Progenitor cell of endocrine pancreas (in vitro differentiated cells): ENCODE results near the gene PSAPL1. TPM values are rescaled to one million over a fixed set of nuclear protein-coding genes. Genes with fewer than 3 reads are reported as not detected.

ENCODE experiments used
- DNase-seq: peaks from one replicate; pipeline ENCODE4 v3.0.0; 2021; ENCODE audit warnings: low spot score; ENCODE audit not compliant: unreplicated experiment
- H3K27ac Mint-ChIP-seq: 2 replicates; pipeline ENCODE4 v1.8.0; 2021; ENCODE audit warnings: mild to moderate bottlenecking, moderate library complexity, mixed read lengths
- H3K27me3 Mint-ChIP-seq: 2 replicates; pipeline ENCODE4 v1.8.0; 2021; ENCODE audit warnings: mixed read lengths
- H3K36me3 Mint-ChIP-seq: 2 replicates; pipeline ENCODE4 v1.8.0; 2022; ENCODE audit warnings: mixed read lengths; ENCODE audit not compliant: insufficient read depth
- H3K4me1 Mint-ChIP-seq: 2 replicates; pipeline ENCODE4 v1.8.0; 2021; ENCODE audit warnings: low read depth, mixed read lengths
- H3K4me3 Mint-ChIP-seq: 2 replicates; pipeline ENCODE4 v1.8.0; 2021; ENCODE audit warnings: low read depth, mild to moderate bottlenecking, moderate library complexity, mixed read lengths
- H3K9me3 Mint-ChIP-seq: 2 replicates; pipeline ENCODE4 v1.8.0; 2021; ENCODE audit warnings: low read depth, mixed read lengths
- CTCF ChIP-seq: fragments of 200-600 bp; sonication (generic); IDR thresholded peaks from one replicate; pipeline ENCODE4 v1.5.0; 2021; ENCODE audit warnings: antibody characterized with exemption, mild to moderate bottlenecking; ENCODE audit not compliant: unreplicated experiment
- total RNA-seq: library from RNA; stranded (reverse); gene quantifications from 2 replicates; pipeline ENCODE4 v1.2.1, GENCODE V29; 2021

The PSAPL1 gene
- total RNA-seq, 1 donor from 2014 or later: 0.14 TPM

- H3K9me3 Mint-ChIP-seq: peaks cover 3% of the 10 kb centered on the region
- no peak overlapping the region for H3K4me3 Mint-ChIP-seq
- DNase-seq: no peak
- H3K27me3 Mint-ChIP-seq: peaks cover 3% of the 10 kb centered on the region
- H3K36me3 Mint-ChIP-seq: no peaks in the 10 kb centered on the region
- no peak for TF ChIP-seq CTCF
- H3K4me1 Mint-ChIP-seq: peaks cover 13% of the 10 kb centered on the region
- H3K27ac Mint-ChIP-seq: no peak overlapping the region
Observed at GRCh38 chr4:7420661-7421040, 14.1 kb downstream of the PSAPL1 start.

- DNase-seq: no peak
- Mint-ChIP-seq H3K27me3 (peaks cover 3% of the 10 kb centered on the region), H3K36me3 (no peaks in the 10 kb centered on the region), H3K4me3 (no peak overlapping the region), H3K27ac (no peak overlapping the region), H3K9me3 (peaks cover 3% of the 10 kb centered on the region), H3K4me1 (peaks cover 15% of the 10 kb centered on the region)
- TF ChIP-seq CTCF: no peak
Observed at GRCh38 chr4:7419961-7420660, 14.6 kb downstream of the PSAPL1 start.

GRCh38 chr4:7418131-7418943, 16.4 kb downstream of the PSAPL1 start:
- H3K27ac Mint-ChIP-seq: no peak overlapping the region
- peaks cover 3% of the 10 kb centered on the region for H3K9me3 Mint-ChIP-seq
- no peak for TF ChIP-seq CTCF
- H3K36me3 Mint-ChIP-seq: no peaks in the 10 kb centered on the region
- H3K4me1 Mint-ChIP-seq: peaks cover 25% of the 10 kb centered on the region
- DNase-seq: no peak
- H3K27me3 Mint-ChIP-seq: peaks cover 3% of the 10 kb centered on the region
- no peak overlapping the region for H3K4me3 Mint-ChIP-seq

GRCh38 chr4:7417639-7418038, 17.1 kb downstream of the PSAPL1 start:
- no peak for TF ChIP-seq CTCF
- Mint-ChIP-seq H3K27me3 (peaks cover 2% of the 10 kb centered on the region), H3K4me3 (no peak overlapping the region), H3K27ac (no peak overlapping the region), H3K36me3 (no peaks in the 10 kb centered on the region), H3K9me3 (peaks cover 3% of the 10 kb centered on the region), H3K4me1 (peaks cover 25% of the 10 kb centered on the region)
- no peak for DNase-seq

GRCh38 chr4:7416745-7417432, 17.8 kb downstream of the PSAPL1 start:
- H3K4me1 Mint-ChIP-seq: peaks cover 25% of the 10 kb centered on the region
- no peak for TF ChIP-seq CTCF
- no peak overlapping the region for H3K4me3 Mint-ChIP-seq
- no peak for DNase-seq
- H3K27ac Mint-ChIP-seq: no peak overlapping the region
- no peaks in the 10 kb centered on the region for H3K36me3 Mint-ChIP-seq
- H3K9me3 Mint-ChIP-seq: peaks cover 3% of the 10 kb centered on the region
- H3K27me3 Mint-ChIP-seq: no peaks in the 10 kb centered on the region
